Neural crest cell (in vitro differentiated cells): Measurements from ENCODE around the gene ASIC2. TPM values are rescaled to one million over a fixed set of nuclear protein-coding genes. Genes with fewer than 3 reads are reported as not detected.

Source experiments
- DNase-seq: peaks from one replicate; pipeline ENCODE4 v3.0.0; 2021; ENCODE audit warnings: low read depth, mixed read lengths, low spot score
- H3K27ac Mint-ChIP-seq: one replicate; pipeline ENCODE4 v1.8.0; 2021; ENCODE audit warnings: mild to moderate bottlenecking, mixed read lengths; ENCODE audit not compliant: unreplicated experiment
- H3K27me3 Mint-ChIP-seq: 2 replicates; pipeline ENCODE4 v1.8.0; 2021; ENCODE audit warnings: low read depth, mild to moderate bottlenecking, mixed read lengths
- H3K36me3 Mint-ChIP-seq: 2 replicates; pipeline ENCODE4 v1.8.0; 2021; ENCODE audit warnings: low read depth, mild to moderate bottlenecking, mixed read lengths
- H3K4me1 Mint-ChIP-seq: 2 replicates; pipeline ENCODE4 v1.8.0; 2021; ENCODE audit warnings: mixed read lengths
- H3K4me3 Mint-ChIP-seq: one replicate; pipeline ENCODE4 v1.8.0; 2021; ENCODE audit warnings: mild to moderate bottlenecking, mixed read lengths
- H3K9me3 Mint-ChIP-seq: 2 replicates; pipeline ENCODE4 v1.8.0; 2021; ENCODE audit warnings: mixed read lengths
- total RNA-seq: library from RNA; stranded (reverse); gene quantifications from 2 replicates; pipeline ENCODE4 v1.2.1, GENCODE V29; 2021
- TF ChIP-seq, protein P1 (sequence below): fragments of 200-600 bp; sonication (generic); conservative IDR thresholded peaks from 2 replicates; pipeline ENCODE4 v1.5.0; 2021; ENCODE audit warnings: antibody characterized with exemption, mild to moderate bottlenecking

ASIC2 gene
- total RNA-seq, 1 donor from 2014 or later: 0.12 TPM

DNA sequence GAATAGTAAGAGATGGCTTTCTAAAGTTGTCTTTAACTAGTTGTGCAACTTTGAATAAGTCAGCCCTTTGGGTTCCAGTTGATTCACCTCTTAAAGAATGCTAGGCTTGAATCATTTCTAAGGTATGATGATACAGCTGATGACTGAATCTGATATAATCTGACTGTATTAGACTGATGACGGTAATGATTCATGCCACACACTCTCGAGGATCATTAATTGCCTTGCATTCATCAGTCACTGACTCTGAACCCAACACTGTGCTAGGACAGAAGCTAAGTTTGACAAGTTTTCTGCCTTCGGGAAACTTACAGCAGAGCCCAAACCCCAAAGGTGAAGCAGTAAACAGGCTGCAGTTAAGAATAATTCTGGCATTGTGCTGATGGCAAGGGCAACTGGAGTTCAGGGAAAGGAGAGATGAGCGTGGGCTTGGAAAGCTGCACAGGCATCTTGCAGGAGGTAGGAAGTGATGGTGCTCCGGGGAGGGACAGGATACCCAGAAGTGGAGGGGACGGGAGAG, 25.8 kb downstream of the ASIC2 start:
- H3K9me3 Mint-ChIP-seq: no peaks in the 10 kb centered on the region
- no peak overlapping the region for H3K4me3 Mint-ChIP-seq
- H3K4me1 Mint-ChIP-seq: no peaks in the 10 kb centered on the region
- DNase-seq: no peak
- no peaks in the 10 kb centered on the region for H3K36me3 Mint-ChIP-seq
- no peak overlapping the region for H3K27ac Mint-ChIP-seq
- TF ChIP-seq, protein P1, sequence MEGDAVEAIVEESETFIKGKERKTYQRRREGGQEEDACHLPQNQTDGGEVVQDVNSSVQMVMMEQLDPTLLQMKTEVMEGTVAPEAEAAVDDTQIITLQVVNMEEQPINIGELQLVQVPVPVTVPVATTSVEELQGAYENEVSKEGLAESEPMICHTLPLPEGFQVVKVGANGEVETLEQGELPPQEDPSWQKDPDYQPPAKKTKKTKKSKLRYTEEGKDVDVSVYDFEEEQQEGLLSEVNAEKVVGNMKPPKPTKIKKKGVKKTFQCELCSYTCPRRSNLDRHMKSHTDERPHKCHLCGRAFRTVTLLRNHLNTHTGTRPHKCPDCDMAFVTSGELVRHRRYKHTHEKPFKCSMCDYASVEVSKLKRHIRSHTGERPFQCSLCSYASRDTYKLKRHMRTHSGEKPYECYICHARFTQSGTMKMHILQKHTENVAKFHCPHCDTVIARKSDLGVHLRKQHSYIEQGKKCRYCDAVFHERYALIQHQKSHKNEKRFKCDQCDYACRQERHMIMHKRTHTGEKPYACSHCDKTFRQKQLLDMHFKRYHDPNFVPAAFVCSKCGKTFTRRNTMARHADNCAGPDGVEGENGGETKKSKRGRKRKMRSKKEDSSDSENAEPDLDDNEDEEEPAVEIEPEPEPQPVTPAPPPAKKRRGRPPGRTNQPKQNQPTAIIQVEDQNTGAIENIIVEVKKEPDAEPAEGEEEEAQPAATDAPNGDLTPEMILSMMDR: no peak
- H3K27me3 Mint-ChIP-seq: peaks cover 51% of the 10 kb centered on the region

DNA sequence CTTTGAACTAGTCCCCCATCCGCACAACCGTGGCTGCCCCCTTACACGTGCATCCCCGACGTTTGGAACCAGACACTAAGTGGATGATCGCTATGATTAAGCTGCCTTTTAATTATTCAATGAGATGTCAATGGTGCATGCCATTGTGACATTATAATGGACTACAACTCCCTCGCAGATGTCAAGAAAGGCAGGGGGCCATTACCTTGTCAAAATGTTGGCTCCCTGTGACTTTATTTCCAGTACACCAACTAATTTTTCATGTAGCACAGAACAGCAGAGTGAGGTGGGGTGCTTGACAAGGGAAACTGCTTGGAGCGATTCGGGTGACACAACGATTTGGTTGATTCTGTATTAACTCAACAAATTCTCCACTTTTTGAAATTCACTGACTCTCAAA, 26.5 kb downstream of the ASIC2 start:
- no peaks in the 10 kb centered on the region for H3K36me3 Mint-ChIP-seq
- peaks cover 51% of the 10 kb centered on the region for H3K27me3 Mint-ChIP-seq
- no peak overlapping the region for H3K4me3 Mint-ChIP-seq
- no peaks in the 10 kb centered on the region for H3K9me3 Mint-ChIP-seq
- TF ChIP-seq, protein P1: no peak
- no peak overlapping the region for H3K27ac Mint-ChIP-seq
- no peaks in the 10 kb centered on the region for H3K4me1 Mint-ChIP-seq
- no peak for DNase-seq

DNA sequence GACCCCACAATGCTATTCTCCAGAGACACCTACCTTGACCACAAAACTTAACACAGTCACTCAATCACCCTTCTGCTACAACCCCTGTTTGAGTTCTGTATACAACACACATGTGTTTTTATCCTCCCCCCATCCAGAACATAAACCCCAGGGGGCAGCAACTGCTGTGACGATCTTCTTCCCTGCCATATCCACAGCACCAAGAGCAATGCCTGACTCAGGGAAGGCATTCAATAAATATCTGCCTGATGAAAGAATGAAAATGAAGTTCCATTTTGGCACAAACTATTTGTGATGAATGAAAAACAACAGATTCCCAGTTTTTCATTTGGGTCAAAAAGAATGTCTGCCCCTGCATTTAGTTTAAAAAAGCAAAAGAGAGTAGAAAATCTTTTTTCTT, 27.0 kb downstream of the ASIC2 start:
- H3K4me1 Mint-ChIP-seq: no peaks in the 10 kb centered on the region
- no peaks in the 10 kb centered on the region for H3K9me3 Mint-ChIP-seq
- peaks cover 55% of the 10 kb centered on the region for H3K27me3 Mint-ChIP-seq
- no peak overlapping the region for H3K4me3 Mint-ChIP-seq
- TF ChIP-seq, protein P1: no peak
- no peak for DNase-seq
- no peaks in the 10 kb centered on the region for H3K36me3 Mint-ChIP-seq
- no peak overlapping the region for H3K27ac Mint-ChIP-seq

DNA sequence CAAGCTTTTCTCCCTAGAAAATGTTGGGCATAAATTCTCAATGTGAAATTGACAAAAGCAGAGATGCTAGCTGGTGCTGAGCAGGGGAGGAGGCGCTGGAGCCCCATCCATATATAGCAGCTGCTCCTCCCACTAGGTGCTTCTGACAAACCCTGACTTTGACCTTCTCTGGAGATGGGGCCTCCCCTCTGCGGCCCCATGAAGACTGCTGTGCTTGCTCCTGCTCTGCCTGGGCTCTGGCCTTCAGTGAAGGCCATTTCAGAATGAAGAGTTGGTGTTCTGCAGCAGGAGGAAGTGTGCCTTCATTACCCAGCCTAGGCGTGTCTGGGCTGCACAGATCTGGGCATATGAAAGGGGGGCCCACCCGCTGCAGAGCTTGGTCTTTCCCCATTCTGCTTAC, 29.7 kb downstream of the ASIC2 start:
- TF ChIP-seq, protein P1: no peak
- Mint-ChIP-seq H3K9me3 (no peaks in the 10 kb centered on the region), H3K36me3 (no peaks in the 10 kb centered on the region), H3K4me3 (no peak overlapping the region), H3K27ac (no peak overlapping the region), H3K27me3 (peaks cover 60% of the 10 kb centered on the region), H3K4me1 (no peaks in the 10 kb centered on the region)
- no peak for DNase-seq

DNA sequence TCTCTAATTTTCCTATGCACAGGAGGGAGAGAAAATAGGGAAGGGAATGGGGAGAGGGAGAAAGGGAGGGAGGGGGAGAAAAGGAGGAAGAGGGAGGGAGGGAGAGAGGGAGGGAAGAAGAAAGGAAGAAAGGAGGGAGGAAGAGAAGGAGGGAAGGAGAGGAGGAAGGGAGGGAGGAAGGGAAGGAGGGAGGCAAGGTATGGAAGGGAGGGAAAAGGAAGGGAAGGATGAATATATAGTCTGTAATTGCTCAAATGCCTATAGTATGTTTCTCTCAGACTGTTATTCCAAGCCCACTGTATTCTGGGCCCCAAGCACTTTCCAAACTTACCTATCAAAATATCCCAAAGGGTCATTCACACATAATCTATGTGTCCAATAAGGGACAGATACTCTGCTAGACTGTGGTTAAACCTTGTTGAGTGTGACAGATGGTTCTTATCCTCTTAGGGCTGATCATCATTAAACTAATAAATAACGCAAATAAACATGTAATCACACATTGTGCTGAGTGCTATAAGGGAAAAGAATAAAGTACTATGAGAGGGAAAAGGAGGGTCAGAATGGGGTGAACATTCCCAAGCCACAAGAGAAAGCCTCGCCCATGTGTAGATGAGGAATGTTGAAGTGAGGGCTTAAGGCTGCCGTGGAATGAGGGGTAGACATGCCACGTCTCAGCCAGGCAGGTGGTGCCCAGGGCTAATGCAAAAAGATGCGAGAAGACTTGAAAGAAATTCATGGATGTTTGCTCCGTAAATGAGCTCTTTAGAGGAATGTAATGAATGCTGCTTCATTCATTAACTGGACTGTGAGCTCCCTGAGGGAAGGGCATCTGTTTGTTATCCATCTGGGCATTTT, 30.6 kb downstream of the ASIC2 start:
- no peak for DNase-seq
- no peak overlapping the region for H3K4me3 Mint-ChIP-seq
- no peaks in the 10 kb centered on the region for H3K4me1 Mint-ChIP-seq
- H3K27ac Mint-ChIP-seq: no peak overlapping the region
- TF ChIP-seq, protein P1: no peak
- H3K27me3 Mint-ChIP-seq: peaks cover 56% of the 10 kb centered on the region
- no peaks in the 10 kb centered on the region for H3K36me3 Mint-ChIP-seq
- H3K9me3 Mint-ChIP-seq: no peaks in the 10 kb centered on the region
